ENCODE data around the gene CPVL.
"Not testable (repeated sequence)": the region's sequence is repeated elsewhere in the genome, so short reads cannot be mapped to it uniquely, and the experiment has no call there.

Gene CPVL

DNA sequence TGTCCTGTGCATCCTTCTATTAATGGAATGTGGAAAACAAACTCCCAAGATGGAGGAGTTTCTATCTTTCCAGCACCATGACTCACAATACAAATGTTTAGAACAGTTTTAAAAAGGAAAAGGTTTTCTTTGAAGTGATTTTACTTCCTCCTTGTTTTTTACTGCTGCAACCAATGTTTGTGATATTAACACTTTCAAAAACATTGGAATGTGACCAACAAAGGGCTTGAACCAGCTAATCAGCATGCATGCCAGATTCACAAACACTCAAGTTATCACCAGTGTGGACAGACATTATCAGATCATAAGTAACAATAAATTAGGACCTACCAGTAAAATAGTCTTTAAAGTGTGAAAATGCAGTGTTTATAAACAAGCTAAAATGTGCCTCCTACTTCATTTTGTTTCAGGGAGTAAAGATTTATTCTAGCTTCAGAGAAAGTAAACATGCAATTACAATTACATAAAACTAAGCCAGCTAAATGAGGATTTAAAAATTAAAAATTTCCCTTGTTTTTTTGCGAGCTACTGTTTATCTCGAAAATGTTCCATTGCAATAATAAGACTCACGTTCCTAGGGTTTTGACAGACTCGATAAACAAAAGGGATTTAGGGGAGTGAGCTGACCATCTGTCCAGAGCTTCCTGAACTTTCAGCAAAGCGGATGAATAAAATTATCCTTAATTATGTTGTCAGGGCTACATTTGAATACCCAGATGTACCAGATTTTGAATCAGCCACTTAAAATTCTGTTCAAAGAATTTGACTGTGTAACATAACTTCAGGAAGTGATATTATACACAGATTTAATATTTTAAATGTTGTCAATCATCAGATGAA is 29.8 kb downstream of the CPVL start:
- no peak for DNase-seq (ENCODE audit: low read depth)

DNA sequence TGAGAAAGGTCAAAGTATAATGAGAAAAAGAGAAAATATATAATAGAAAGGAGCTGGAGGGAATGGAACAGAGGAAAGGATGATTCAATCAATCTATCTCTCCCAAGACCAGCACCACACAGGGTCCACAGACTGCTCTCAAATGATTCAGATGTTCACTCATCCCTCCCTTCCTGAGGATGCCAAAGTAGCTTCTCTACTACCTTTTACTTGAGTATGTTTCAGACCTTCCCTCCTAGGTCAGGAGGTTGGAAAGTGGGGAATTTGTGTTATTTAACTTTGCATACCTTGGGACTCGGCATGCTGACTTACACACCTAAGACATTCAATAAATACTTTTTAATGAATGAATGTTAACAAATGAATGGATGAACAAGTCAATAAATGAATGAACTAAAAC is 30.6 kb downstream of the CPVL start:
- no peak for DNase-seq (ENCODE audit: low read depth)

DNA sequence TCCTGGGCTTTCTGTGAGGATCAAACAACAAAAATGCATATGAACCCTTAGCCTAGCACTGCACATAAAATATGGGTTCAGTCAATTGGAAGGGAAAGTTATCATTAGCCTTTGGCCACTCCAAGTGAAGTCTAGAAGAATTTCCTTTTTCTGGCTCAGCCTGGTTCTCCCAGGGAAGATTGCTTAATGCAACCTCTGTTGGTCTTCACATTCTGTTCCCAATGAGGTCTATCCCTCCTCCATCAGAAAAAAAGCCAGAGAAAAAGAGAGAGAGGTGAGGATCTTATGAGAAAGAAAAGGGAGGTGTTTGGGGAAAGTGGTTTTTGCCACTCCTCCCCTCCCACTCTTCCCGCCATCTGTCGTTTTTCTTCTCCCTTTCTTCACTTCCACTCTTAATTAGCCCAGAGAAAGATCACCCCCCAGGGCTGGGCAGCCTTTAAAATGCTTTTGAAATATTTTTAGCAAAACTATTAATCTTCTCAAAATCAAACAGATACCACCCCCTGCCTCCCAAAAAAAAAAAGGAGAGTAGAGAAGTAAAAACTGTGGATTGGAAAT is 31.1 kb downstream of the CPVL start:
- no peak for DNase-seq (ENCODE audit: low read depth)

DNA sequence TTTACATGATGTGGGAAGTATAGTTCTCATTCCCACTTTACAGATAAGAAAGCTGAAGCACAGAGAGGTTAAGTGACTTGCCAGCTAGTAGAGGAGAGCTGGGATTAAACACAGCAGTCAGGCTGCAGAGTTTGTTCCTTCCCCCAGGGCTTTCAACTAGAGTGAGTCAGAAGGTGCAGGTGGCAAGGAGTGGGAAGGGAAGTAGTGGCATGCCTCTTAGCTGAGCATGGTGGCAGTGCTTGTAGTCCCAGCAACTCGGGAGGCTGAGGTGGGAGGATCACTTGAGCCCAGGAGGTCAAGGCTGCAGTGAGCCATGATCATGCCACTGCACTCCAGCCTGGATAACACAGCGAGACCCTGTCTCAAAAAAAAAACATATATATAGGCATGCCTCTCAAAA is 32.1 kb downstream of the CPVL start:
- not testable (repeated sequence) for DNase-seq (ENCODE audit: low read depth)

DNA sequence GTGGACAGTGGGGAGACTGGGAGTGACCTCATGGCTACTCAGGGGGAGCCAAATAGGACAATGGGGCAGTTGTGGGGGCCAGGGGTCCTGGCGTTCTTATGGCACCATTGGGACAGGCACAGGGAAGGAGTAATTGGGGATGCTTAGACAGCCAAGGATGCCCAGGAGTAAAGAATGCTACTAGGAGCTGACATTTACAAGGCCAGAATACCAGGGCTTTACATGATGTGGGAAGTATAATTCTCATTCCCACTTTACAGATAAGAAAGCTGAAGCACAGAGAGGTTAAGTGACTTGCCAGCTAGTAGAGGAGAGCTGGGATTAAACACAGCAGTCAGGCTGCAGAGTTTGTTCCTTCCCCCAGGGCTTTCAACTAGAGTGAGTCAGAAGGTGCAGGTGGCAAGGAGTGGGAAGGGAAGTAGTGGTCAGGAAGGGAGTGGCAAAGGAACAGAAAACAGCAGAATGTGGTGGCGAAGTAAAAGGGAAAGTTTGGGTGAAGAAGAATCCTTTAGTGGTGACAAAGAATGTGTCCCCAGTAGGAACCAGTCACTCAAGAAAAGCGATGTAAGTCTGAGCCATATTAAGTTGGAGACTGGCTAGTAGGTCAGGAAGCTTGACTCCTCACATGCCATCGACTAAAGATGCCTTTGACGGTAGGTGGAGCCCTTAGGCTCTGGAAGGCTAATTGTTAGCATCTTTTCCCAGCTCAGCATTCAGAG is 32.8 kb downstream of the CPVL start:
- no peak for DNase-seq (ENCODE audit: low read depth)

DNA sequence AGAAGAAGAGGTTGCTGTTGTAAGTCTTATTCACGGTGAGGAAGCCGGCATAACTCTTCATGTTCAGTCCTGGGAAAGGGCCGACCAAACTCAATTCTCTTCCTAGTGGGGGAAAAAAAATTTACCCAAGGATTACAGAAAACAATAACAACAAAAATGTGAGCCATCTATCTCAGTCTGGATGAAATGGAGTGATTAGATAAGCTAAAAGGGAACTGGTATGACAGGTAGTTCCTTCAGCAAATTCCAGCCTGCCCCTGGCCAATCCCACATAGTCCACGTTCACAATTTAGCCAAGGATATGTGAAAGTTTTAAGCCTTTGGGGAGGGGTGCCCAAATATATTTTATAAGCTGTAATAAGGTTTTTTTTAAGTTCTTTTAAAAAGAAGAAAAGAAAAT is 33.6 kb downstream of the CPVL start:
- no peak for DNase-seq (ENCODE audit: low read depth)

DNA sequence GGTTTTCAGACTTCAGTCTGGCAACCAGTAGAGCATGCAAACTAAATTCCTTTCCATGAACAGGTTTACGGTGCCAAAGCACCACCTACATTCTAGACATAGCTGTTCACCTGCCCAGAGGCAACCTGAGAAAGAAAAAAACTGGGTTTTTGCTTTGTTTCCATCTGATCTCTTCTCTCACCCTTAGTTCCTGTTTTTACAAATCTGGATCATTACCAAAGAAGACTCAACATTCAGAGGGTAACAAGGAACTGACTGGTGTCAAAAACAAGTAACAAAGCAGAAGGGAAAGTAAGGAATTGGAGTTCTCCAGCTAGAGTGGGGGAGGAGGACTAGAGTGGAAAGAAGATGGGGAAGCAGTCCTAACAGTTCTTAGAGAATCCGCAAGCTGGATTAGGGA is 36.4 kb downstream of the CPVL start:
- no peak for DNase-seq (ENCODE audit: low read depth)

DNA sequence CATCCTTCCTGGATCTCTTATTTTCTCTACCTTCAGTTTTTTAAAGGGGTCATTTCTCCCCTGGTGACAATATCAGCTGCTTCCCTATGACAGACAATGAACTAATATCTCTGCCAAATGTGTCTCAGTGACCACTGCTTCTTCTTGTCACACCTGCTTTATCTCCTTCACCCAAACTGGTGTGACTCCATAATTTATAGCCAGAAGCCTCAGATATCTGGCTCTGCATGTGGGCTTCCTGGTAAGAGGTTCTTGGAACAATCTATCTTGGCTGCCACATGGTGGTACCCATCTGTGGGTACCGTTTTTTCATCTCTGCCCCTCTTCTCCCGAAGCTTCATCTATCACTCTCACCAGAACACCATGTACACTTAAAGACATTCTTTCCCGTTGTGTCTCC is 37.0 kb downstream of the CPVL start:
- DNase-seq (ENCODE audit: low read depth): no peak

DNA sequence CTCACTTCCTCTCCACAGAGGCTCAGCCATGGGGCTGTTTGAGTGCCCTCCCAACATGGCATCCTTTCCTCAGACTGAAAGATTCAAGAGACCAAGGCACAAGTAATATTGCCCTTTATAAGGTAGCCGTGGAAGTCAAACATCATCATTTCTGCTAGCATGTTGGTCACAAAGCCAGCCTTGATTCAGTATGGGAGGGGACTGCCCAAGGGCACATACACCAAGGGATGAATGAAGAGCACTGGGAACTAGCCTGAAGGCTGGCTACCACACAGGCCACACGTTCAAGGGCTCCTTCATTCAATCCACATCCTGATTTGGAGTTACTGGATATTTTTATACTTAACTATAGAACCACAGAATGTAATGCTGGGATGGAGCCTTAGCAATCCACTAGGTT is 39.3 kb downstream of the CPVL start:
- DNase-seq (ENCODE audit: low read depth): no peak

DNA sequence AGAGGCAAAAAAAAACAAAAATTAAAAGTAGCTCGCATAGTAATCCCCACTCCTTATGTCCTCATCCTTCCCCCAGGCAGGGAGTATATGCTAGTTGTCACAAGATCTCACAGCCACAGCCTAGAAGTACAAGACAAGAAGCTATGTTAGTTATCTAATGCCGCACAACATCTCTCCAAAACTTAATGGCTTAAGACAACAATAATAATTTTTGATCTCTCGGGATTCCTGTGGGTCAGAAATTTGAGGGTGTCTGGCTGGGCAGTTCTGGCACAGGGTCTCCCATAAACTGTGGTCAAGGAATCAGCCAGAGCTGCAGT is 39.7 kb downstream of the CPVL start:
- no peak for DNase-seq (ENCODE audit: low read depth)

DNA sequence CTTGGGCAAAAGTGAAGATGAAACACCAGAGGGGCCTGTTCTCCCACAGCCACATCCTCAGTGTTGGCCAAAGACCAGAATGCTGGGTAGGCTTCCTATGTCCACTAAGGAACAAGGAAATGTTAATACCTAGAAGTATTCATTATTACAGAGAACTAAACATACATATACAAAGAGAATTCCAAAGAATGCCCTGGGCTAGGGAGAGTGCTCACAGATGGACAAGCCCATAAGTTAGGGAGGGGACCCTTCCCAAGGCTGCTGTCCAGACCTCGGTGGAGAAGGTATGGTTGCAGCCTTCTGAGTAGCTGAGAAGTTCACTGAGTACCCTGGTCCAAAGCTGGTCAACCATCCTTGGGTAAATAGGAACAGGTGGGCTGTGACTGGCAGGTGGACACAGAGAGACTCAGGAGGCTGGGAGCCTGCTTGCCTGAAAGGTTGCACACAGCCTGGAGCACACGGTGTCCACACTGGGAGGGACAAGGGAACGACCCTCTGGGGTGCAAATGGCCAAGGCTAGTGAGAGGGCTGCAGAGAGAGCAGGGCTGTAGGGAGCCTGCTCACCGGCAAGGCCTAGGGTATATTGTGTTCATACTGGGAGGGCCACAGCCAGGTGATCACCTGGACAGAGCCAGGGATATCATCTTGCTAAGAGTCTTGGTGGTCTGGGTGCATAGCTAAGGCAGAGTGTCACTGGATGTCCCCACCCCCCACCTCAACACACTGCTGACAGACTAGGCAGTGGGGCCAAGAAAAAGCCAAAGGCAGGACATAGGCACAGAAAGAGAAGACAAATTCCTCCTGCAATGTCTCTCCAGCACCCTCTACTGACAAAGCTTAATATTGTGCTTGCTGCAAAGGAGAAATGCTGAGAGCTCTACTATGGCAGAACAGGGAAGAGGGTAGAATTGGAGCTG is 40.3 kb downstream of the CPVL start:
- DNase-seq (ENCODE audit: low read depth): no peak

DNA sequence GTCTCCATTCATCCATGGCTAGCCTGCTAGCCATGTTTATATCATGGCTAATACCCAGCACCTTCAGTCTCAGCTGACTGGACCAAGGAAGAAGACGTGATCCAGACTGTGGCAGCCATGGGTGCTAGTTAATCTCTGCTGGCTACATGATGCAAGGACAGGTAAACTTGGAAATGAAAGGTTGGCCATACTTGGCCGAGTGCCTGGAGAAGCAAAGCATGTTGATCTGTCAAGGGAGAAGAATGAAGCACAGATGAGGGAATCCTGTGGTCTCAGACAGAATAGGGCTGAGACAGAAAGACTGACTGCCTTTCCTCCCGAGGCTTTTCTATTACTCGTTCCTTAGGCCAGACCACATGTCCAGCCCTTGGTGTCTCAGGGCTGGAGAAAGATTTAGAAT is 41.1 kb downstream of the CPVL start:
- no peak for DNase-seq (ENCODE audit: low read depth)

DNA sequence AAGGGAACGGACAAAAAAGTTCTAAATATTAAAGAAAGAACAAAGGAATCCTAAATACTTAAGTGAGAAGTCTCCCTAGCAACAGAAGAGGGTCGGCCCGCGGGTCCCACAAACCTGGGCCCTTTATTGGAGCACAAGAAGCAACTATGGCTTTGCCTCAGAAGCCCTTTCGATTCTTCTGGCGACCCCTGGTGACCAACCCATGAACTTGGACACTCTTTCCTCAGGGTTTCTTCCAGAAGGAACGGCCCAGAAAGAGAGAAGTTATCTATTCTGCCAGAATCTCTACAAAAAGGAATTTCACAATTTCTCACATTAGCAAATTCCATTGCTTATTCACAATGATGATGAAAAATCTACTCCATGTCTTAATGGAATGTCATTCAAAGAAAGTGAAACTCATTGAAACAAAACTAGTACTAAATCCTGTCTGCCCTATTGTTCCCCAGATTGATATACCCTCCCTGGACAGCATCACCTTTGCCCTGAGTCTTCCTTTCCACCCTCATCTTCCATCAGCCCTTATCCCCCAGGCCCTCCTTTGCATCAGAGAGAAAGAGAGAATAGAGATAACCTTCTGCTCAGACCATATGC is 43.7 kb downstream of the CPVL start:
- peak; percentile 8 for DNase-seq (ENCODE audit: low read depth)

DNA sequence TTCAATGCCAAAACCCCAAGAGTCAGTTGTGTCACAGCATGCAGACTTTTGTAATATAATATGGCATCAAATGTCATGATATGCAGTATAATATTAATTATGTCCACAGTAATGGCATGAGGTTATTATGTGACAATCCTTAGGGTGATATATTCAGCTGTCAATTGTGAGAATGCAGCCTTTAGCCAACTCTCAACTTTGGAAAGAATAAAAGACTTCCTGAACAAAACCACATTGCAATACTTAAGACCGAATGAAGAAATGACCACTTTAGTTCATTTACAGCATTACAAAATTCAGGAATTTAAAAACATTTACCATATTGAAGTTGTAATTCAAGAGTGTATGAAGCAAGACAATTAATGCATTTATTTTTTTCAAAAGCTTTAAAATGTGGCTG is 45.4 kb downstream of the CPVL start:
- DNase-seq (ENCODE audit: low read depth): no peak

DNA sequence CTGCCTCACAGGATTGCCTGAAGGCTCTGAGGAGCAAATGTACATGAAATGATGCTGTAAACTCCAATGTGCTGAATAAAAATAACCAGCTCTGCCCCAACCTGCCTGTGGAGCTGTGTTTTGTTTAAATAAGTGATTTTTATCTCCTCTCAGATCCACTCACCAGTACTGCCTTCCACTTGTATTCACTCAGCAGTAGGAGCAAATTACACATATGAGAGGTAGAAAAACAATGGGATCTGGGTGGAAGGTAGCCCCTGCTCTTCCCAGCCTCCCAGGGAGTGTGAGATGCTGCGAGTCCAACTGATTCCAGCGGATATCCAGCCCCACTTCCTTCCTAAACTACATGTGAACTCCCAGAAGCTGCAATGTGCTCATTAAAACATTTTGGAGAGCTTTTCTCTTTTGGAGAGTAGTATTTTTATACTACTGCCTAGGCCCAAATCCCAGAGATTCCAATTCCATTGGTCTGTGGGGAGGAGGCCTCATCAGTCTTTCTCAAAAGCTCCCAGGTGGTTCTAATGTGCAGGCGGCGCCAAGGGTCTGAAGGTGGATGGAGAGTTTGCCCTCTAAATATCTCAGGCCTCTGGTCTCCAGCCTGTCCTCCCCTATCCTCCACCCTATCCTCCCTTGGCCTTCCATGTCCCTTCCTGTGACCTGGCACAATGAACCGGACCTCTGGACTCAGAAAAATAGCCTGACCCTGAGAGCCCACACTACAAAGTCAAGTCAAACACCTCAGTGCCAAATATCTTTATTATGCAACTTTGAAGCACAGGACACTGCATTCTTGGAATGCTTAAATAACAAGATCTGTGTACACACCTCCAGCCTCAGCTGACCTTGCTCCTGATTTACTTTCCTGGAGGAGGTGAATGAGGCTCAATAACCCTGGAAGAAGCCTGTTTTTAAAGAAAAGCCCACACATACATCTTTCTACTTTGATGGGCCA is 46.2 kb downstream of the CPVL start:
- DNase-seq (ENCODE audit: low read depth): no peak

DNA sequence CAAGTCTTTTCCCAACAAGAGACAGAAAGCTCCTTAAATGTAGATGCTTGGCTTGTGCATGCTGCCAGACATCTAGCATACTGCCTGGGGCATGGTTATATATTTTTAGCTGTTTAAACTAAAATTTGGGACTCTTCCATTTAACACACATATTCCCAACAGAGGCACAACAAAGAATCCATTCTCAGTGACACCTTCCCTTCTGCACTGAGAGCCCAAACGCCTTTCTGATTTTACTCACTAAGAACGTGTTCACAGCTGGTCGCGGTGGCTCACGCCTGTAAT is 49.9 kb downstream of the CPVL start:
- no peak for DNase-seq (ENCODE audit: low read depth)

DNA sequence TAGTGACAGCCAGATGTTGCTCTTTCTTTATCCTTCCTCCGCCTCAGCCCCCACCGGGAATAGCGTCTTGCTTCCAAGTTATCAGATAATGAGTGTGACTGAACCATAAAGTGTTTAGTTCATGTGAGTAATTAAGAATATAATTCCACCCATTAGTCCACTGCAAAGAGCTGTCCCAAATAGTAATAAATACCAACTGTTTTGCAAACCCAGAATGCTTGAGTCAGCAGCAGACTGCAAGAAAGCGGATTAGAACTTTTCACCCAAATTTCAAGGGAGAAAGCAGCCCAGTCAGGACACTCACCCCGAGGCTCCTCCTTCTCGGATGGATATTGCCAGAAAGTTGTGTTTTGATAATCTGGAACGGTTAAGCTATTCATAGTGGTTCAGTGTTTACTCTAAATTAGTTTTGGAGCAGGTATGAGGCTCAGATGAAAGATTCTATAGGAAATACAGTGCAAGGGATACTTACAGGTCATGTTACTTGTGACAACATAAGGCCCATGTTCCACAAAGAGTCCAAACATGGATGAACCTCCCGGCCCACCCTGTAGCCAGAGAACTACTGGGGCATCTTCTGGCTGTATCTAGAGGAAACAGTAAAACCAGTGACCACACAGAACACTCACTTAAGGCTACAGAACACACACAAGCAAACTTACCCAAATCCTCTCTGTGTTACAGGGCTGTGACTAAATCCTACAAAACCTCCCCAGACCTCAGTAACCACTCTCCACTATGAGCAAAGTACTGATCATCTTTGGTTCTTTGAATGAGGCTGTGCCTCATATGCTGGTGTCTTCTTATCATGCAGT is 50.5 kb downstream of the CPVL start:
- no peak for DNase-seq (ENCODE audit: low read depth)

DNA sequence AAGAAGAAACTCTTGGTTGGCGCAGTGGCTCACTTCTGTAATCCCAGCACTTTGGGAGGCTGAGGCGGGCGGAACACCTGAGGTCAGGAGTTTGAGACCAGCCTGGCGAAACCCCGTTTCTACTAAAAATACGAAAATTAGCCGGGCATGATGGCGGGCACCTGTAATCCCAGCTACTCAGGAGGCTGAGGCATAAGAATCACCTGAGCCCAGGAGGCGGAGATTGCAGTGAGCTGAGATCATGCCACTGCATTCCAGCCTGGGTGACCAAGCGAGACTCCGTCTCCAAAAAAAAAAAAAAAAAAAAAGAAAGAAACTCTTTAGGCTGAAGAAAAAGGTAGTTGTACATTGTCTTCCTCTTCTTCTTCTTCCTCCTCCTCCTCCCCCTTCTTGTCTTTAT is 53.2 kb downstream of the CPVL start:
- not testable (repeated sequence) for DNase-seq (ENCODE audit: low read depth)

DNA sequence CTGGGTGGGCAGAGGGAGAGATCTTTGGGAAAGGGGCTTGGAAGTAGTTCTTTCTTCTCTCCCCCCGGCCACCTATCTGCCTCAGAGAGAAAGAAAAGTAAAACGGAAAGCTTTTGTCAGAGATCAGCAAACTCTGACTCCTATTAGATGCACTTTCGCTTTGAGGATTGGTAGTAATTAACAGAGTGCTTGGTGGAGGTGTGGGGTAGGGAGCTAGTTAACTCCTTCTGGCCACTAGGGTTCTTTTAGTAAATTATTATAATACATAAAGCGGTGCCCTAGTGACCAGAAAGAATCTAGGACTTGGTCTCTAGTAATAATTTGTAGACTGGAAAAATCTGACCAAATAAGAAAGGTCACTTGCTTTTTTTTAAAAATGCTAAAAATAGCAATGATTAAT is 54.6 kb downstream of the CPVL start:
- no peak for DNase-seq (ENCODE audit: low read depth)
